Measurements from ENCODE around the gene SLC13A2.
A peak's percentile ranks its signal among the peaks of the same experiment; 100 is the strongest.

SLC13A2 gene

GRCh38 chr17:28492352-28493310 is 19.2 kb downstream of the SLC13A2 start:
- DNase-seq (ENCODE audit: low spot score) = no peak

GRCh38 chr17:28493460-28493859 is 20.0 kb downstream of the SLC13A2 start:
- DNase-seq (ENCODE audit: low spot score) = no peak

- peak; percentile 63 for DNase-seq (ENCODE audit: low spot score)
These were observed 21.2 kb downstream of the SLC13A2 start for GRCh38 chr17:28494445-28495188.

DNA sequence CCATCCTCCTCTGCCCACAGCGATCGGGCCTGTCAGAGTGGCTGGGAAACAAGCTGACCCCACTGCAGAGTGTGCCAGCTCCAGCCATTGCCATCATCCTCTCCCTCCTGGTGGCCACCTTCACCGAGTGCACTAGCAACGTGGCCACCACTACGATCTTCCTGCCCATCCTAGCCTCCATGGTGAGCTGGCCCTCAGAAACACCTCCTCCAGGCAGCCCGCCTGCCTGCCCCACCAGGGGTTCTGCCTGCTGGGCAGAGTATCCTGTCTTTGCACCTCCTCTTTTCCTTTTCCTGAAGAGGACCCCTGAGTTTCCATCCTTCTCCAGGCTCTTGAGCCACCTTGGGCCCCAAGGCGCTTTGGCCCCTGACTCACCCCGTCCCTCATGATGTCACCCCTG is 22.2 kb downstream of the SLC13A2 start:
- no peak for DNase-seq (ENCODE audit: low spot score)

GRCh38 chr17:28497931-28498330 is 24.5 kb downstream of the SLC13A2 start:
- DNase-seq (ENCODE audit: low spot score) = no peak

DNA sequence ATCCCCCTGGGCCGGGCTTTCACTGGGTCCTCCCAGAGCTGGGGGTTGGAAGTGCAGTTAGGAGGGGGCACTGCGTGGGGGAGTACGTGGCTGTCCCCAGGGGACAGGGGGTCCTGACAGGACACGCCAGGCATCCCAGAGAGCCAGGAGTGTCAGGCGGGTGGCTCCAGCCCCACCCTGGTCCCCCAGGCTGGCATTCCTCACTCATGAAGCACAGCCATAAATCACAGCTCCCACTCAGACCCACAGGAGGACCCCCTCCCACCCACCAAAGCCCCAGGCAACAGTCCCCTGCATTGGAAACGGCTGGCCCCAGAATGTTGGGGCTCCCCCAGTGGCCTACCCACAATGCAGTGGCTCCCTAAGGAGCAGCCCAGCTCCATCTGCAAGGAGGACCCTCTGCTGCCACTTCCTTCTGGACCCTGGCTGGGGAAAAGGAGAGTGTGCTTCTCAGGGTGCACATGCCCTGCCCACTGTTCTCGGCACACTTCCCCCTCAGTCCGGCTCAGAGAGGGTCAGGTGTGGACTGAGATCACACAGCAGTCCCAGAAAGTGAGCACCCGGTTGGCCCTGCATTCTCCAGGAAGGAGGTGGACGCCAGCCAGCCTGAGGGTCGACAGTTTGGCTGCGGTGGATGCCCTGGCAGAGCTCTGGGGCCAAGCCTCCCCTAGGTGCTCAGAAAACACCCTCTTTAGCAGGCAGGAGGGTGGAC is 25.4 kb downstream of the SLC13A2 start:
- DNase-seq (ENCODE audit: low spot score) = no peak

DNA sequence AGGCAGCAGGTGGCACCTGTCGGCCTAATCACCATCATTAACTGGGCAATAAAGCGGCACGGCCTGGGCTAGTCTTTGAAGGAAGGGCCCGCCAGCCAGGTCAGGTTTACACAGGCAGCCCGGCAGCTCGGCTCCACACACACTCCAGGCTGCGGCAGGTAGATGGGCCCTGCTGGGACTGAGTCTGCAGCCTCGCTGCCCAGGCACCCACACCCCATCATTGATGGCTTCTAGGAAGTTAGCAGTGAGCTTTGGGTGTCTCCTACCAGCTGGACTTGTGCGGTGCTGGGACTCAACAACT is 25.9 kb downstream of the SLC13A2 start:
- DNase-seq (ENCODE audit: low spot score) = no peak

DNA sequence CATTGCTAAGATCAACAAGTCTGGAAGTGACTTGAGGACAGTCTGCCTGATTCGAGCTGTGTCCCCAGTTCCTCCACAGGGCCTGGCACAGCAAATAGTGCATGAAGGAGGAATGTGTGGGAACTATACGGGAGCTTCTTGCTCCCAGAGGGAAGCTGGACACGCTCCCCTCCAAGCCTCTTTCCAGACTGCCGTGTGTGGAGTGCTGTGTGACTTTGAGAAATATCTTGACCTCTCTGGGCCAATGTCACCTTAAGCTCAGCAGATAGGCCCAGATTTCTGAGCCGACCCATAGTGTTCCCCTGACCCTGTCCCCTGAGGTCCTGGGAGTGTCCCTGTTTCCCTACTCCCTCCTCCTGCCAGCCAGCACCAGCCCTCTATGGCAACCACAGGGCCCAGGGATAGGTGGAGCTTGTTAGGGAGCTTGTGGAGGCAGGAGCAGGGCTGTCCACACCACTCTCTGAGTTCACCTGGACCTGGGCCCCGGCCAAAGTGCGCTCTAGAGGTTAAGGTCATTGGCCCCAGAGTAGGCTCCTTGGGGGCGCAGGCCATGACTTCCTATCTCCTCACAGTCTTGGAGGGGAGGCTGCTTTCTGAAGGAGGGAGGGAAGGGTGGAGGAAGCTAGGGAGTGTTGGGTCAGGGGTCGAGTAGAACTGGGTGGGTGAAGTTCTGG is 26.4 kb downstream of the SLC13A2 start:
- no peak for DNase-seq (ENCODE audit: low spot score)

DNA sequence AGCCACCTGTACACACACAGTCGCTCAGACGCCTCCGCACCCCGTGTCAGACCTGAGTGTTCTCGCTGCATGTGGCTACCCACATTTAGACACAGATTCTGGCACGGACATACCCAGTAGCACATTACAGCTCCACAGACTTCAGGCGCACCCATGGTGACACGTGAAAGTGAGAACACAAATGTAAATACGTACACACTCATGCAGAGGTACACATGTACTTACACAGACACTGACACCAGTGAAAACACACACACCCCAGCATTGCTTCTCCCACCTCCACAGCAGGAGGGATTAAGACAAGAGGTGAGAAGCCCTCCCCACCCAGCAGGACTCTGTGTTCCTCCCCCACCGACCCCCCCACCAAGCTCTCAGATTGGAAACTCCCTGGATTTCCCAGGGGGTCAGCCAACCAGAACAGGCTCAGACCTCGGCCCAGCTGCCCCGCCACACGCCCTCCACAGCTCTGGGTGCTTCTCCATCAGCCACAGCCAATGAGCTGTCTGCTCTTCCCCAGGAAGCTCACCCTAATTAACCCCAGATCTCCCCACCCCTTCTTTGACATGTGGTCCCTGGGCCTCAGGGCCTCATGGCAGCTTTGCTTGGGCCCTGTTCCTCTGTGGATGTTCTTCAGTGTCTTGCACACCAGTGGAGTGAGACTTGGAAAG is 27.4 kb downstream of the SLC13A2 start:
- DNase-seq (ENCODE audit: low spot score) = no peak

DNA sequence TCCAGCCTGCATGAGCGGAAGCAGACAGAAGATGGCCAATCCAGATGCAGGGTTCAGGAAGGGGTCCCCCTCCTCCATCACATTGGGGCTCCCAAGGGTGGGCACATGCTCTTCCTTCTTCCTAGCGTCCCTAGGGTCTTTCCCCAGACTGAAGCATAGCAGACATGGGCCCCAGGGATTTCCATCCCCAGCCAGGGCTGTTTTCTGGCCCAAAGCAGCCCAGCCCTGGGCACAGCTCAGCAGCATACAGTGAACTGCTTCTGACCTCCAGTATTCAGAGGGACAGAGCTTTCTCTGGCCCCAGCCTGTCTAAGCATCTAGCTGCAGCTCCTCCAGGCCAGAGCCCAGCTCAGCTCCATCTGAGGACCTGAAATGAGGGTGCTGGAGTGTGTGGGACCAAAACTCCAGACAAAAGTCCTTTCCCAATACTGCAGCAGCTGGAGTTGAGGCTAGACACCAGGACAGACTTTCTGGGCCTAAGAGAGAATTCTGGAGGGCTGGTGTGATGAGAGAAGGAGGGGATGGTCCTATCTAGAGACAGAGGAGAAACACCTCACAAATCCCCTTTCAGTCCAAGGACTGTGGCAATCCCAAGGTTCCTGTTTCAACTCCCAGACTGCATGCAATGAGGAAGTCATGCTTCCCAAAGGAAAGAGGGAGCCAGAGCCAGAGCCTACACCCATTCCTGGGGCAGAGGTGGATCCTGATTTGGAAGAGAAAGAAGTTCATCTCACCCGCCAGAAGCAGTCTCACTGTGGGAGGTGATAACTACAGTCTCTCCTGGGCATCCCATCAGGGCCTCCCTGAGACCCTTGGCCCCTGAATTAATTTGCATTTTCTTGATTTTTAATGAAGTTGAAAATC is 28.2 kb downstream of the SLC13A2 start:
- no peak for DNase-seq (ENCODE audit: low spot score)

DNA sequence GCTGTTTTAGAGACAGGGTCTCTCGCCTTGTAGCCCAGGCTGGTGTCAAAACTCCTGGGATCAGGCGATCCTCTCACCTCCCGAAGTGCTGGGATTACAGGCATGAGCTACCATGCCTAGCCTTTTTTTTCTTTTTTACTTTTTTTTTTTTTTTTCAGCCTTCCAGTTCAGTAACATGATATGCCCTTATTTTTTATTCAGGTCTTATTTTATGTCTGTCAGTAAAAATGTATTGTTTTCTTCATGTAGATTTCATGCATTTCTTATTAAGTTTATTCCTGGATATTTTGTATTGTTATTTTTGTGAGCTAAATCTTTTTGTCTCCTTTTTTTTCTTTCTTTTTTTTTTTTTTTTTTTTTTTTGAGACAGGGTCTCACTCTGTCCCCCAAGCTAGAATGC is 30.0 kb downstream of the SLC13A2 start:
- DNase-seq (ENCODE audit: low spot score) = no peak

GRCh38 chr17:28505986-28506665 is 32.7 kb downstream of the SLC13A2 start, which contains the start of gene FOXN1:
FOXN1 (plus strand) TSS chr17:28506348; CDS start chr17:28523970, 17,622 bp downstream.
- DNase-seq (ENCODE audit: low spot score) = no peak

DNA sequence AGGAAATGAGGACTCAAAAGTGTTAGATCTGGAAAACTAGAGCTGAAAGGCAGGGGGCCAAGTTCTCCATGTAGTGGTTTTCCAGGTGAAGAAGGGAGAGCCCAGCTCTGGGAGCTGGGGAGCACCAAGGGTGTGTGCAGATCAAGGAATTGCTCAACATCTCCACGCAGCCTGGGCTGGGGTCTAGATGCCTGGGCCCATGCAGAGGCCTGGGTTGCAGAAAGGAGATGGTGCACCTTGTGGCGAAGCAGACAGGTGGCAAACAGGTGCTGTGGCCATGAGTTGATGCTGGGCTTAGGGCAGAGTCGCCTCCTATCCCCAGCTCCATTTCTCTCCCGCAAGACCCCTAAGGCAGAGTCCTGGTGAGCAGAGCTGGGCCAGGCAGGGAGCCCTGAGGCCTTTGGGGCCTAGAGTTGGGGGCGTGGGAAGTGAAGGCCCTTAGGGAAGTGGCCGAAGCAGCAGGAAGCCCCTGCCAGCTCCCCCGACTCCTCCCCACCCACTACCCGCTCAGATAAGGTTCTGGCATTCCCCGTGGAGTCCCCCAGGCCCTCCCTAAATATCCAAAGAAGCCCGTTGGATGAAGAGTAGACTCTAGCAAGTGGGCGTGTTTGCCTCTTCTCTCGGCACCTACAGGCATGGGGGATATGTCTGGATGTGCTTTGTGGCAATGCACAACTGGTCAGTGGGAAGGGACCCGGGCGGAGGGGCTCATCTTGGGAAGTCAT is 33.5 kb downstream of the SLC13A2 start:
- DNase-seq (ENCODE audit: low spot score) = no peak

GRCh38 chr17:28507567-28508203 is 34.2 kb downstream of the SLC13A2 start:
- DNase-seq (ENCODE audit: low spot score) = no peak

- DNase-seq (ENCODE audit: low spot score) = no peak
These were observed 34.8 kb downstream of the SLC13A2 start for GRCh38 chr17:28508211-28508724.

- DNase-seq (ENCODE audit: low spot score) = no peak
These were observed 36.3 kb downstream of the SLC13A2 start for GRCh38 chr17:28509789-28510188.

DNA sequence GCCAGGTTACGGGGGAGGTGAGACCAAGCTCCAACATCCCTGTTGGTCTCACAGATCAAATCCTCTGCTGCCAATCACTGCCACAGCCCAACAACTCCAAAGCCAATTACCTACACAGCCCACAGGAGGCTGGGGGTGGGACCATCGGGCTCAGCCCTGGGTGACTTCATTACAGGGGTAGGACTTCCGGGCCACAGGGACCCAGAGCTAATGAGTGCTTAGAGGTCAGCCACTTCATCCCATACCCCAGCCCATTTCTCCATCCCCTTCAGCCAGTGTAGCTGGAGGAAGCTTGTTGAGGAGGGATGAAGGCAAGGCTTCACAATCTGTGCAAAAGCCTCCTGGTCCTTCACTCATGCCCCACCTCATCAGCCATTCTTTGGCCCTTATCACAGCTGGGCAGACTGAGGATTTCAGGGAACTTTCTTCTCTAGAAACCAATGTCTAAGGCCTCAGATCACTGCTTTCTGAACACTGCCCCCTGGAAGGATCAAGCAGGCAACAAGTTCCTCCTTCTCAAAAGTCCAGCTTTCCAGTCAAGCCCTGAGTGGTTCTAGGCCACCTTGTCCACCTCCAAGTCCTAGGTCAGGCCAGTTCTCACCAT is 38.5 kb downstream of the SLC13A2 start:
- no peak for DNase-seq (ENCODE audit: low spot score)

DNA sequence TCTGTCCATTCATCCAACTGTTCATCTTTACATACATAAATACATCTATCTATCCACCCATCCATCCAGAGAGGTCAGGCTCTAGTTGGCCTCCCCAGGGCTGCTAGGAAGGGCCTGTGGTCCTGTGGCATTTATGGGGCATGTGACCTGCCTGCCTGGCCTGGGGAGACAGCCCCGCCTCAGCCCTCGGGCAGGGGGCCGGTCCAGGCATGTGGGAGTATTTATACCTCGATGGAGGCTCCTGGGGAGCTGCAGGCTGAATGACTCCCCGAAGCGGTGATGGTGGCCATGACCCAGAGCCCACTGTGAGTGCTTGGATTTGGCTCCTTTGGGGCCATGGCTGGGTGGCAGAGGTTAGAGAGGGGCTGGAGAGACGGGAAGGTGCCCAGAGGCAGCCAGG is 40.0 kb downstream of the SLC13A2 start:
- no peak for DNase-seq (ENCODE audit: low spot score)
